Left lung (tissue), 10 donors: ENCODE results near the gene PLAAT1. TPM values are rescaled to one million over a fixed set of nuclear protein-coding genes. Genes with fewer than 3 reads are reported as not detected.

ENCODE experiments used
- ATAC-seq: fragments of 200-7000 bp; cut with Tn5 transposase; one replicate; pipeline ENCODE4 v1.9.1; 2020; ENCODE audit warnings: moderate library complexity
- DNase-seq, 4 donors: peaks; one replicate each; pipeline ENCODE4 v3.0.0-alpha.2; 2013 to 2020
- H3K27ac ChIP-seq, 2 donors: fragments of 200-600 bp; sonication (generic) in 1 of 2; one replicate each; pipeline versions ENCODE4 v1.5.0 to v1.8.0; 2020 to 2021
- H3K27me3 ChIP-seq, 2 donors: fragments of 200-600 bp; sonication (generic) in 1 of 2; one replicate each; pipeline versions ENCODE4 v1.5.0 to v1.8.0; 2020 to 2021
- H3K36me3 ChIP-seq, 2 donors: fragments of 200-600 bp; sonication (generic) in 1 of 2; one replicate each; pipeline versions ENCODE4 v1.5.0 to v1.8.0; 2020 to 2021
- H3K4me1 ChIP-seq, 2 donors: fragments of 200-600 bp; one replicate each; pipeline ENCODE4 v1.8.0; 2021
- H3K4me3 ChIP-seq, 2 donors: fragments of 200-600 bp; sonication (generic) in 1 of 2; one replicate each; pipeline versions ENCODE4 v1.5.0 to v1.8.0; 2020 to 2021; ENCODE audit warnings: mild to moderate bottlenecking in 1 of 2
- H3K9me3 ChIP-seq, 2 donors: fragments of 200-600 bp; sonication (generic) in 1 of 2; one replicate each; pipeline versions ENCODE4 v1.5.0 to v1.8.0; 2020 to 2021
- intact Hi-C, 2 donors: fragments of 100-400 bp; cut with DNase I; formaldehyde crosslinking; loops; one replicate each; pipeline versions ENCODE4 v1.11.2 to v1.14.2; 2022
- polyA plus RNA-seq, 6 donors: library from polyadenylated mRNA; unstranded; fragments of 120-200 nt; gene quantifications; one replicate each; pipeline ENCODE4 v1.2.1, GENCODE V29; 2013; ENCODE audit not compliant: insufficient read length in 6 of 6
- total RNA-seq, 2 donors: library from RNA; stranded (reverse); fragmentation: NEBNext Ultra II Directional; extraction: Animal tissue kit (Norgen Biotek cat#: 25700); gene quantifications; one replicate each; pipeline ENCODE4 v1.2.1, GENCODE V29; 2021
- TF ChIP-seq, protein P1 (sequence below), 2 donors: fragments of 200-600 bp; sonication (generic) in 1 of 2; IDR thresholded peaks; one replicate each; pipeline versions ENCODE4 v1.5.0 to v1.8.0; 2021; ENCODE audit warnings: antibody characterized with exemption in 2 of 2
- donor health status: DM: no; HTN: yes; CAD: no.
- donor health status: DM: no; HTN: no; CAD: no.

The PLAAT1 gene
- total and polyA plus RNA-seq, 8 donors: 0.20 to 0.95 (median 0.51) TPM; not detected in 1

DNA sequence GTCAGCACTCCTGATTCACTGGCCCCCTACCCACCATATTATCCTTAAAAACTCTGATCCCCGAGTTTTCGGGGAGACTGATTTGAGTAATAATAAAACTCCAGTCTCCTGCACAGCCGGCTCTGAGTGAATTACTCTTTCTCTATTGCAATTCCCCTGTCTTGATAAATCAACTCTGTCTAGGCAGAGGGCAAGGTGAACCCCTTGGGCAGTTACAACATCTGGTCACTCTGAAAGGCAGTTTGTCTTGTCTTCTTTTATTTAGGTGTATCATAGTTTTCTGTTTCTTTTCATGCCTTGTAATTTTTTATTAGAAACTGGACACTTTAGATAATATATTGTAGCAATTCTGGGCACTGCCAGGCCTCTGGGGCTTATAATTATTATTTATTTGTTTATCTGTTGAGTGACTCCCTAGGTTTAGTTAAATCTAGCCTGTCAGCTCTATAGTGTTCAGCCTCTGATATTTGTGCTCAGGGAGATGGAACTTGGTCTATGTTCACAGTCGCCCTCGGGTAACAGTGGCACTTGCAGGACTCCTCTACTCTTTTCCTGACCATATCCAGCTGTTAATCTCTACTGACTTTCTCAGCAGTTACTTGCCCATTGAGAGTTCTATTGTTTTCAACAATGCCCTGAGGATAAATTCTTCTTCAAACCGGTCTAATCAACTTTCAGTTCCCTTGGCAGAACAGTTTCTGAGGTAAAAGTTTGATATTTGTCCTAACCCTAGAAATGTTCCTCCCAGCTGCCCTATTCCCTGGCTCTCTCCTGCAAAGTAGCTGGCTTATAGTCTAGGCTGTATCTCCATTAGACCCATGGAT, 15.5 kb upstream of the PLAAT1 start:
- no peaks in the 10 kb centered on the region for H3K36me3 ChIP-seq
- ATAC-seq: no peak
- no peak overlapping the region for H3K27ac ChIP-seq
- no peaks in the 10 kb centered on the region for H3K27me3 ChIP-seq
- intact Hi-C loops: no loop called here
- no peaks in the 10 kb centered on the region for H3K9me3 ChIP-seq
- TF ChIP-seq, protein P1, sequence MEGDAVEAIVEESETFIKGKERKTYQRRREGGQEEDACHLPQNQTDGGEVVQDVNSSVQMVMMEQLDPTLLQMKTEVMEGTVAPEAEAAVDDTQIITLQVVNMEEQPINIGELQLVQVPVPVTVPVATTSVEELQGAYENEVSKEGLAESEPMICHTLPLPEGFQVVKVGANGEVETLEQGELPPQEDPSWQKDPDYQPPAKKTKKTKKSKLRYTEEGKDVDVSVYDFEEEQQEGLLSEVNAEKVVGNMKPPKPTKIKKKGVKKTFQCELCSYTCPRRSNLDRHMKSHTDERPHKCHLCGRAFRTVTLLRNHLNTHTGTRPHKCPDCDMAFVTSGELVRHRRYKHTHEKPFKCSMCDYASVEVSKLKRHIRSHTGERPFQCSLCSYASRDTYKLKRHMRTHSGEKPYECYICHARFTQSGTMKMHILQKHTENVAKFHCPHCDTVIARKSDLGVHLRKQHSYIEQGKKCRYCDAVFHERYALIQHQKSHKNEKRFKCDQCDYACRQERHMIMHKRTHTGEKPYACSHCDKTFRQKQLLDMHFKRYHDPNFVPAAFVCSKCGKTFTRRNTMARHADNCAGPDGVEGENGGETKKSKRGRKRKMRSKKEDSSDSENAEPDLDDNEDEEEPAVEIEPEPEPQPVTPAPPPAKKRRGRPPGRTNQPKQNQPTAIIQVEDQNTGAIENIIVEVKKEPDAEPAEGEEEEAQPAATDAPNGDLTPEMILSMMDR (IDR thresholded peaks at IDR 0.05): no peak
- no peak for DNase-seq
- H3K4me3 ChIP-seq: no peak overlapping the region
- H3K4me1 ChIP-seq: no peaks in the 10 kb centered on the region

- Histone ChIP-seq H3K27me3 (no peaks in the 10 kb centered on the region), H3K9me3 (no peaks in the 10 kb centered on the region), H3K36me3 (no peaks in the 10 kb centered on the region), H3K4me1 (no peaks in the 10 kb centered on the region), H3K4me3 (no peak overlapping the region), H3K27ac (no peak overlapping the region)
- intact Hi-C loops: no loop called here
- ATAC-seq: no peak
- TF ChIP-seq, protein P1 (IDR thresholded peaks at IDR 0.05): no peak
- DNase-seq: no peak
Observed at GRCh38 chr3:193228206-193228605, 12.8 kb upstream of the PLAAT1 start.

- H3K27me3 ChIP-seq: no peaks in the 10 kb centered on the region
- no peaks in the 10 kb centered on the region for H3K4me1 ChIP-seq
- TF ChIP-seq, protein P1 (IDR thresholded peaks at IDR 0.05): no peak
- no peak overlapping the region for H3K27ac ChIP-seq
- no peaks in the 10 kb centered on the region for H3K9me3 ChIP-seq
- no peak overlapping the region for H3K4me3 ChIP-seq
- ATAC-seq (no peak), DNase-seq (no peak)
- intact Hi-C loops: no loop called here
- no peaks in the 10 kb centered on the region for H3K36me3 ChIP-seq
Observed at GRCh38 chr3:193229851-193230420, 11.1 kb upstream of the PLAAT1 start.

GRCh38 chr3:193230610-193231009, 10.4 kb upstream of the PLAAT1 start:
- TF ChIP-seq, protein P1 (IDR thresholded peaks at IDR 0.05): no peak
- Histone ChIP-seq H3K9me3 (no peaks in the 10 kb centered on the region), H3K36me3 (no peaks in the 10 kb centered on the region), H3K27me3 (no peaks in the 10 kb centered on the region), H3K27ac (no peak overlapping the region), H3K4me1 (no peaks in the 10 kb centered on the region), H3K4me3 (no peak overlapping the region)
- DNase-seq: no peak
- intact Hi-C loops: no loop called here
- ATAC-seq: no peak

DNA sequence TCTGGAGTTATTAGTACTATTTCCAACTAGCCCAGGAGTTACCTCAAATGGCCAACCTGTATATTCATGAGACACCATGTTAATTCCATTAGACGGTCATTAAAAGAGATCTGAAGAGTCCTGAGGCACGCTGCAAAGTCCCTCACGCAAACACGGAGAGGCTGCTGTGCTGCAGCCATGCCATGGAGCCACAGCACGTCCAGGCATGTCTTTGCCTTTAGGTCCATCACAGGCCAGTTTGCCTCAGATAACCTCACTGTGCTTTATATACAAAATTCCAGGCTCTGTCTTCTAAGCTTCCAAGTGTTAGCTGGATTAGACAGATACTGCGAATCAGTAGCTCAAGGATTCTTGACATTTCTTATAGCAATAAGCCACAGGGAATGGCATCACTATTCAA, 9.8 kb upstream of the PLAAT1 start:
- no peak overlapping the region for H3K4me3 ChIP-seq
- H3K27me3 ChIP-seq: no peaks in the 10 kb centered on the region
- DNase-seq: no peak
- no peaks in the 10 kb centered on the region for H3K36me3 ChIP-seq
- H3K9me3 ChIP-seq: no peaks in the 10 kb centered on the region
- H3K4me1 ChIP-seq: no peaks in the 10 kb centered on the region
- TF ChIP-seq, protein P1 (IDR thresholded peaks at IDR 0.05): no peak
- no peak for ATAC-seq
- no peak overlapping the region for H3K27ac ChIP-seq
- intact Hi-C loops: no loop called here
